Fibroblast of skin of abdomen (primary cell): Measurements from ENCODE around the gene RIMS3.

Experiments
- DNase-seq: peaks from one replicate; pipeline ENCODE4 v3.0.0-alpha.2; 2013

The RIMS3 gene

DNA sequence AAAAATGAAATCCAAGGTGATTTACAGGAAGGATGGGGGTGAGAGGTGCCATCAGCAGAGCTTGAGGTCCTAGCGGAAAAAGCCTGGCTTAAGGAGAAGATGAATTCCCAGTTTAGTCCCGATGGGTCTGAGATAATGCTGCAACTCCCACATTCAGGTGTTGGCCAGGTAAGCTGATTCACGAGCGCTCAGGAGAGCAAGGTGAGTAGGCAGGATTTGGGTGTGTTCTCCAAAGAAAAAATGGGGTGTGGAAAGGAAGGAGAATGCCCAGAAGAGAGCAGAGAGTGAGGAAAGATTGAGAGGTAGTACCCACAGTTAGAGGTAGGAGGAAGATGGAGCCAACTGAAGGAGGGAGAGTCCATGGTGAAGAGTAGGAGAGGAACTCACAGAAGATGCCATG lies 12.5 kb downstream of the RIMS3 start:
- DNase-seq: no peak

DNA sequence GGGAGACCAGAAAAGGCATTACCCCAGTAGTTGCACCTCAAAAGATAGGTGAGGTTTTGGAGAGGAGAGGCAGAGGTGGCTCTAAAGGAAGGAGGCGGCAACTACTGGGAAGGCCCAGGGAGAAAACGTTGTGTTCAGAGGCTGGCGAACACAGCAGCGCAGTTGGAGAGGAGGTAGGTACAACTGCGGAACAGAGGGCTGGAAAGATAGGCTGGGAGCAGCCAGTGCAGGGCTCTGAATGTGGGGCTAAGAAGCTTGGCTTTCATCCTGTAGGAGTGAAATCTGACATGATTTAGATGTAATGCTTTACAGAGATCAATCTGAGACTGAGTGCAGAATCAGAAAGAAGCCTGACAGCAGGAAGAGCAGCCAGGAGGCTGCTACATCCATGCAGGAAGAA lies 13.0 kb downstream of the RIMS3 start:
- no peak for DNase-seq

GRCh38 chr1:40651138-40651857 lies 14.2 kb downstream of the RIMS3 start:
- no peak for DNase-seq

DNA sequence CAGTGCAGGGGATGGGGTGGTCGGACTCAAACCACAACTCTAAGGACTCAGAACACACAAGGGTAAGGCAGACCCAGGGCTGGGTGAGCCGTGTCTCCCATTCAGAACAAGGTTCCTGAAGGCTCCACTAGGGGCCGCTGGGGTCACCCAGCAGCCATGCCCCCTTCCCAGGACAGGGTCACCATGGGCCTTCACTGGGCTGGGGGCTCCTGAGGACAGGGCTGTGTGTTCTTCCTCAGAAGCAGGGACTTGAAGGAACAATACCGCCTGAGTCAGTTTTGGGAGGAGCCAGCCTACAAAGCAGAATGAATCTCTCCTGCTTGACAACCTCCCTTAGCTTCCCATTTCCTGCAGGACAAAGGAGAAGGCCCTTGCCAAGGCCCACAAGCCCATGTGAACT lies 15.4 kb downstream of the RIMS3 start:
- DNase-seq: no peak

DNA sequence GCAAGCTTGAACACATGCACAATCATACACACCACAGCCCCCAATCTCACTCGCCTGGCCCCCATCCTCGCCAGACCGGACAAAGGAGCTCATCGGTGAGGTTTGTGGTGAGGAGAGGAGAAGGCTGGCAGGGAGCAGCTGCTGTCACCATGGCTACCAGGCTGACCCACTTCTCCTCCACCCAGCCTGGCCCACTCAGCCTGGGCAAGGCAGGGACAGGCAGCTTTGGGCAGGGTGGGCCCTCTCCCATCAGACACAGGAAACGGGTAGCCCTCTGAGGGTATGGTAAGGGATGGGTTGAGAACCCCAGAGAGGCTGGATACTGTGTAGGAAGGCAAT lies 15.9 kb downstream of the RIMS3 start:
- DNase-seq: no peak

GRCh38 chr1:40648928-40649591 lies 16.4 kb downstream of the RIMS3 start:
- no peak for DNase-seq

DNA sequence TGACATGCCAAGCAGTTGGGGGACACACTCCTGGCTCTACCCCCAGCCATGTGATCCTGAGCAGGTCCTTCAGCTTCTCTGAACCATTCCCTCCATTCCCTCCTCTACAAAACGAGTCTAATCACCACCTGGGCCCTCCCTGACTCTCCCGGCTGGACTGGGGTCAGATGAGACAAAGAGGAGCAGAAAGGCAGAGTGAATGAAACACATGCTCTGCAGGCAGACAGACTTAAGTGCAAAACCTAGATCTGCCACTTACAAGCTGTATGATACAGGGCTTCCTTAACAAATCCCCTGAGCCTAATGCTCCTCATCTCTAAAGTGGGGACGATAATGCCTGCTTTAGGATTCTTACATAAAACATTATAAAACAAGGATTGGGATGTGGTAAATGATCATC lies 17.3 kb downstream of the RIMS3 start:
- DNase-seq: no peak

- no peak for DNase-seq
These were observed 19.2 kb downstream of the RIMS3 start for GRCh38 chr1:40646315-40646714.

- DNase-seq: no peak
These were observed 20.3 kb downstream of the RIMS3 start for GRCh38 chr1:40645118-40645680.

GRCh38 chr1:40641601-40642242 lies 23.8 kb downstream of the RIMS3 start:
- no peak for DNase-seq

GRCh38 chr1:40640314-40641076 lies 25.0 kb downstream of the RIMS3 start:
- no peak for DNase-seq

GRCh38 chr1:40638097-40639036 lies 27.1 kb downstream of the RIMS3 start:
- no peak for DNase-seq

DNA sequence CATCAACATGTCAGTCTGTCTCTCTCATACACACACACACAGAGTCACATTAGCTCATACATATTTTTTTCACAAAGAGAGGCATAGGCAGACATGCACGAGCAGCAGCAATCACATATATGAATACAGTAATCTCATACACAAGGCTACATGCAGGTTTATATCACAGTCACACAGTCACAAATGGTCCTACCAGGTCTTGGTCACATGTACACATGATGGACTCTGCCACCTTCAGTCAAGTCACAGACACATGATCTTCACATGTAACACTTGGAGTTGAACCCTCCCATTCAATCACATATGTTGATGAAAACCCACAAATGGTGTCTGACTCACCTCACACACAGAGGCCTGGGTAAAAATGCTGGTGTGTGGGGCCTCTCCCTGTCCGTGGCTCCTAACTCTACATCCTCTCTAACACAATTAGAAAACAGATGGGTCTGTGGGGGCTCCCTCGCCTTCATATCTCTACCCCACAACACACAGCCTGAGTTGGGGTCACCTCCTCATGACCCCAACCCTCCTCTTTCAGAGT lies 27.9 kb downstream of the RIMS3 start:
- DNase-seq: no peak

DNA sequence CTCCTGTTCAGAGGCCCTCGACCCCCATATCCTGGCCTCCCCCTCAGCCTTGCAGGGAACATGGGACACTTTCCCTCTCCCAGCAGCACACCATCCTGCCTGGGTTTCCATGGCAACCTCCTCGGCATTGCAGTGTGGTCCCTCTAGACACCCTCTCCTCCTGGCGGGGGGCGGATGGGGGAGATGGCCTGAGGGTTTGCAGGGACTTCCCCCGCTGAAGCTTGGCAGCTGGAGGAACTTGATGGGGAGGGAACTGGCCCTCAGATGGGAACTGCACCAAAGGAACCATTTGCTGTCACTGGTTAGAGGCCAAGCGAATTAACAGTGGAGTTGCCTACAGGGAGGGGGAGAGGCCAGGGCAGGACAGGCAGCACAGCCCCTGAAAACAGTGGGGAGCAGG lies 28.7 kb downstream of the RIMS3 start:
- DNase-seq: no peak

GRCh38 chr1:40635763-40636500 lies 29.6 kb downstream of the RIMS3 start:
- DNase-seq: no peak

DNA sequence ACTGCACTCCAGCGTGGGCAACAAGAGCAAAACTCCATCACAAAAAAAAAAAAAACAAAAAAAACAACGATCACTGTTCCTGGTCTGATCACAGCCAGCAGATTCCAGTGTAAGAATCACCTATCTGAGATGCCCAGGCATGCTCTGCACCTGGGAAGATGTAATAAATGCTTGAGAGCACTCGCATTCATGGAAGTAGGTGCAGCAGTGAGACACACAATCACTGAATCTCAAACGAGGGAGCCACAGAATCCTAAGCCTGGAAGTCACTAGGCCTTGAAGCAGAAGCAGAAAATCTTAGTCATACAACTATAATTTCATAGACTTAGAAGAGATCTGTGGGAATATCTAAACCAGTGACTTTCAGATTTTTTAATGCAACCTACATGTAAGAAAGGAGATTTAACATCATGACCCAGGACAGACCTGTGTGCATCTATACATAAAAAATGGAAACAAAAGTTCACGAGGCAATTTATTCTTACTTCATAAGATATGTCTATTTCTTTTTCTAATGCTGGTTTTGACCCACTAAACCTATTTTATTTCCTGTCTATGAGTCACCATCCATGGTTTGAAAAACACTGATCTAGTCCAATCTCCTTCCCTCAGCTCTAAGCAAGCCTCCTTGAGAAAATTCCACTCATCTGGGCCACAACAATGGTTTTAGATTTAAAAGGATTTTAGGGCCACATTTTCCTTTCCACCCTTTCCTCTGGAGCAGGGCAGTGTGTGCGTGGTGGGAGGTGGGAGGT lies 30.4 kb downstream of the RIMS3 start:
- no peak for DNase-seq

DNA sequence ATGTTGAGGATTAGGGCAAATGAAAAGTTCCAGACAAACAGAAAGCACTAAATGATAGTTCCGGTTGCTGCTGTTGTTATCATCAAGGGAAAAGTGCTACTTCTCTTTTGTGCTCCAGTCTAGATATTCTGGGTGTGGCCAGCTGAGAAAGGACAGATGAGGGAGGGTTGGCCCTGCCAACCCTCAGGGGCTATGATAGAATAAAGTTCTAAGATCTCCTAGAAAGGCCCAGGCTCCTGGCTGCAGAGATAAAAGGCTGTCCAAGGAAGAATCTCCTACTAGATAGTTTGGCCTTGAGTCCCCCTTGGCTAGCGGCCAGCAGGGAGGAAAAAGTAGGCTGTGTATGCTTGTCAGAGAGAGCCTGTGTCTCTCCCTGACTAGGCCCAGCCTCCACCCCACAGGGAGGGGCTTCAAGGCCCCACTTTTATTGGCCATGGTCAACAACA lies 31.5 kb downstream of the RIMS3 start:
- DNase-seq: no peak

GRCh38 chr1:40633523-40633922 lies 32.0 kb downstream of the RIMS3 start:
- no peak for DNase-seq

- DNase-seq: no peak
These were observed 34.8 kb downstream of the RIMS3 start for GRCh38 chr1:40630488-40631223.
